ENCODE measurements around the gene PABPC3. TPM values are rescaled to one million over a fixed set of nuclear protein-coding genes. Genes with fewer than 3 reads are reported as not detected.

The PABPC3 gene
- total RNA-seq, 1 experiment from 2014 or later = 0.59 TPM

DNA sequence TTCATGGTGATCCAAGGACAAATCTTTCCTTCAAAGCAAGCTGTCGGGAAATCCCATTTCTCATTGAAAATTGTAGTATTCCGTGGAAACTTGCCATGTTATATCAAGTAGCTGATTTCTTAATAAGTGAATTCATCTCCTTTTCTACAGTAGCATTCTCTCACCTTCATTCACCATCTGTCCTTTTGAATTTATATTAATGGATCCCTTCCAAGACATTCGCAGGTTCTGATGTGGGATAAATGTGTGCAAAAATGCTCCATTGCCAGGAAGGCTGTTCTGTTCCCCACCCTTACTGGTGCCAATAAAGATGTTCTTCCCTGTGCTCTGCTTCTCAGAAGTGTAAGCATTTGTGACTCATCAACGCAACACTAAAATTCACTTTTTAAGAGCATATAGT, 40.0 kb downstream of the PABPC3 start:
- Histone ChIP-seq H3K9me3 (0 out of 2 replicates have a peak, but pooled peaks cover 4% of the 10 kb centered on the region), H3K27me3 (replicated peaks; ENCODE audit: control insufficient read depth, insufficient read depth, low read length) (no peaks in the 10 kb centered on the region), H3K36me3 (ENCODE audit: control insufficient read depth, insufficient read depth, low read length) (no peaks in the 10 kb centered on the region), H3K4me1 (no peaks in the 10 kb centered on the region), H3K4me3 (ENCODE audit: low read depth, low read length) (no peak overlapping the region)
- Mint-ChIP-seq H3K36me3 (ENCODE audit: insufficient read depth, unreplicated experiment) (no peaks in the 10 kb centered on the region), H3K27me3 (ENCODE audit: insufficient read depth, unreplicated experiment) (peaks cover 7% of the 10 kb centered on the region), H3K9me3 (ENCODE audit: unreplicated experiment) (no peaks in the 10 kb centered on the region), H3K4me3 (ENCODE audit: unreplicated experiment) (no peak overlapping the region), H3K4me1 (ENCODE audit: low read depth, unreplicated experiment) (no peaks in the 10 kb centered on the region), H3K27ac (ENCODE audit: unreplicated experiment) (no peak overlapping the region)
- POLR2A ChIA-PET = no interaction called here
- TF ChIP-seq, protein P1, sequence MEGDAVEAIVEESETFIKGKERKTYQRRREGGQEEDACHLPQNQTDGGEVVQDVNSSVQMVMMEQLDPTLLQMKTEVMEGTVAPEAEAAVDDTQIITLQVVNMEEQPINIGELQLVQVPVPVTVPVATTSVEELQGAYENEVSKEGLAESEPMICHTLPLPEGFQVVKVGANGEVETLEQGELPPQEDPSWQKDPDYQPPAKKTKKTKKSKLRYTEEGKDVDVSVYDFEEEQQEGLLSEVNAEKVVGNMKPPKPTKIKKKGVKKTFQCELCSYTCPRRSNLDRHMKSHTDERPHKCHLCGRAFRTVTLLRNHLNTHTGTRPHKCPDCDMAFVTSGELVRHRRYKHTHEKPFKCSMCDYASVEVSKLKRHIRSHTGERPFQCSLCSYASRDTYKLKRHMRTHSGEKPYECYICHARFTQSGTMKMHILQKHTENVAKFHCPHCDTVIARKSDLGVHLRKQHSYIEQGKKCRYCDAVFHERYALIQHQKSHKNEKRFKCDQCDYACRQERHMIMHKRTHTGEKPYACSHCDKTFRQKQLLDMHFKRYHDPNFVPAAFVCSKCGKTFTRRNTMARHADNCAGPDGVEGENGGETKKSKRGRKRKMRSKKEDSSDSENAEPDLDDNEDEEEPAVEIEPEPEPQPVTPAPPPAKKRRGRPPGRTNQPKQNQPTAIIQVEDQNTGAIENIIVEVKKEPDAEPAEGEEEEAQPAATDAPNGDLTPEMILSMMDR (IDR thresholded peaks at IDR 0.05; ENCODE audit: insufficient read depth in 1 of 2, low read depth in 1 of 2, low read length in 1 of 2, severe bottlenecking in 1 of 2, unreplicated experiment in 1 of 2) = no peak
- no TSS peak for BruUV-seq (replicated peaks)
- CTCF ChIA-PET = no interaction called here
- intact Hi-C loops (cut with micrococcal nuclease; ENCODE audit: unreplicated experiment) = no loop called here
- DNase-seq = no peak

GRCh38 chr13:25136880-25137787, 41.2 kb downstream of the PABPC3 start:
- Histone ChIP-seq H3K4me3 (ENCODE audit: low read depth, low read length) (no peak overlapping the region), H3K27me3 (replicated peaks; ENCODE audit: control insufficient read depth, insufficient read depth, low read length) (no peaks in the 10 kb centered on the region)

GRCh38 chr13:25137788-25138115, 41.8 kb downstream of the PABPC3 start:
- intact Hi-C loops (cut with micrococcal nuclease; ENCODE audit: unreplicated experiment) = no loop called here
- Mint-ChIP-seq H3K9me3 (ENCODE audit: unreplicated experiment) (no peaks in the 10 kb centered on the region), H3K4me1 (ENCODE audit: low read depth, unreplicated experiment) (no peaks in the 10 kb centered on the region), H3K27me3 (ENCODE audit: insufficient read depth, unreplicated experiment) (peaks cover 5% of the 10 kb centered on the region), H3K4me3 (ENCODE audit: unreplicated experiment) (no peak overlapping the region), H3K27ac (ENCODE audit: unreplicated experiment) (no peak overlapping the region), H3K36me3 (ENCODE audit: insufficient read depth, unreplicated experiment) (no peaks in the 10 kb centered on the region)
- 0 out of 2 replicates have a peak, but pooled peaks cover 4% of the 10 kb centered on the region for H3K9me3 ChIP-seq
- POLR2A ChIA-PET = no interaction called here
- no peak overlapping the region for H3K4me3 ChIP-seq (ENCODE audit: low read depth, low read length)
- H3K36me3 ChIP-seq (ENCODE audit: control insufficient read depth, insufficient read depth, low read length) = no peaks in the 10 kb centered on the region
- BruUV-seq (replicated peaks) = no TSS peak
- no peaks in the 10 kb centered on the region for H3K4me1 ChIP-seq
- TF ChIP-seq, protein P1 (IDR thresholded peaks at IDR 0.05; ENCODE audit: insufficient read depth in 1 of 2, low read depth in 1 of 2, low read length in 1 of 2, severe bottlenecking in 1 of 2, unreplicated experiment in 1 of 2) = no peak
- no peaks in the 10 kb centered on the region for H3K27me3 ChIP-seq (replicated peaks; ENCODE audit: control insufficient read depth, insufficient read depth, low read length)
- CTCF ChIA-PET = no interaction called here
- no peak for DNase-seq

More at GRCh38 chr13:25136880-25137787, 41.2 kb downstream of the PABPC3 start:
- no peaks in the 10 kb centered on the region for H3K36me3 ChIP-seq (ENCODE audit: control insufficient read depth, insufficient read depth, low read length)
- DNase-seq = no peak
- H3K9me3 ChIP-seq = 0 out of 2 replicates have a peak, but pooled peaks cover 4% of the 10 kb centered on the region
- Mint-ChIP-seq H3K4me1 (ENCODE audit: low read depth, unreplicated experiment) (no peaks in the 10 kb centered on the region), H3K27me3 (ENCODE audit: insufficient read depth, unreplicated experiment) (peaks cover 5% of the 10 kb centered on the region), H3K27ac (ENCODE audit: unreplicated experiment) (no peak overlapping the region), H3K9me3 (ENCODE audit: unreplicated experiment) (no peaks in the 10 kb centered on the region), H3K4me3 (ENCODE audit: unreplicated experiment) (no peak overlapping the region), H3K36me3 (ENCODE audit: insufficient read depth, unreplicated experiment) (no peaks in the 10 kb centered on the region)
- ChIA-PET CTCF (no interaction called here), POLR2A (no interaction called here)
- H3K4me1 ChIP-seq = no peaks in the 10 kb centered on the region
- BruUV-seq (replicated peaks) = no TSS peak
- TF ChIP-seq, protein P1 (IDR thresholded peaks at IDR 0.05; ENCODE audit: insufficient read depth in 1 of 2, low read depth in 1 of 2, low read length in 1 of 2, severe bottlenecking in 1 of 2, unreplicated experiment in 1 of 2) = no peak
- intact Hi-C loops (cut with micrococcal nuclease; ENCODE audit: unreplicated experiment) = no loop called here
